HS-27A (cell line): ENCODE results near the gene CEACAM21.

Source experiments
- DNase-seq: peaks from one replicate; pipeline ENCODE4 v3.0.0-alpha.2; 2012; ENCODE audit warnings: low read depth, missing footprints

The CEACAM21 gene

DNA sequence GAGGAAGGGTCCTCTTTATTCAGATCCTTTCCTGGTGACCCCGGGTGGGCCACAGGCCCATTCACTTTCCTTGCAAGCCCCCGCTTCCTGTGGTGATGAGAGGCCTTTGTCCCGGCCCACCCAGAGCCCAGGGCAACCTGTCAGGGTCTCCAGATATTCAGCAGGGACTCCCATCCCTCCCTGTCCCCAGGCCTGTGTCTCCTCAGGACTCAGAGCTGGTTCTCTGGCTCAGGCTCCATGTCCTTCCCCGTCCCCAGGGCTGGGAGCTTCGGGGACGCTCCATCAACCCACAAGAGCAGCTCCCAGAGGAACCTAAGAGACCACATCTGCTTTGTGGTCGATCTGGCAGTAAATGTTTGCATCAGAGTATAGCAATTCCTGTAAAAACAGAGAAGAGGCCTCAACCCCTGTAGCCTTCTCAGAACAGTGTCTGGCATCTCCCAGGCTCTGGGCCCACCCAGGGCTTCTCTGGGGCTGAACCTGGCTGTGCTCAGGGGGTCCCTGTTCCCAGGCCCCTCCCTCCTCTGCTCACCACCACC lies 43.1 kb downstream of the CEACAM21 start:
- DNase-seq: no peak

DNA sequence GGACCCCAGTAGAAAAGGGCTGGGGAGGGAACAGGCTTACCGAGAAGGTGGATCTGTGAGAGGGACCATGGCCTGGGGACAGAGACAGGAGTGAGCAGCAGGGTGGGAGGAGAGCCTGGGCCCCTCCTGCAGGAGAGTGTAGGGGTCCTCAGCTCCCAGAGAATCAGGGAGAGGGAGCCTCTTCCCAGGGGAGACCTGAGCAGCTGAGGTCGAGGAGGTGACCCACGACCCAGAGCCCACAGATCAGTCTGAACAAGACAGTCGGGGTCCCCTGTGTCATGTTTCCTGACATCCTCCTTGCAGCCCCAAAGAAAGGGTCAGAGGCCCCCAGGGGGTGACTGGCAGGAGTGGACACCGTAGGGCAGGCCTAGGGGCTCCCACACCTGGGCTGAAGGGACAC lies 44.2 kb downstream of the CEACAM21 start:
- no peak for DNase-seq

DNA sequence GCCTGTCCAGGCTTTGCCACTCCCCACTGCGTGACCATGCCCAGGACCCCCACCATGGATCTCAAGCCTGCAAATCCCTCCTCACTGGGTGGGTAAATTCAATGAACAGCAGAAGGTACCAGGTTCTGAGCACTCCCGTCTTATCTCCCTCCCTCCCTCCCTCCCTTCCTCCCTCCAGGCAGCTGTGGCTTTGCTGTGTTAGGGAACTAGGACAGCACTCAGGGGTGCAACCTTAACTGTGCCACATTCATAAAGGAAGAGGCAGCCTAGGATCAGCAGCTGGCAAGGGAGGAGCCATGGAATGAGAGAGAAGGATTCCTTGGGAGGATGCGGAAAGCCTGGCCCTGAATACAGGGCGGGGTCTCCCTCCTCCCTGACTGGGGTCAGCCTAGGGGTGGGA lies 45.3 kb downstream of the CEACAM21 start:
- no peak for DNase-seq

DNA sequence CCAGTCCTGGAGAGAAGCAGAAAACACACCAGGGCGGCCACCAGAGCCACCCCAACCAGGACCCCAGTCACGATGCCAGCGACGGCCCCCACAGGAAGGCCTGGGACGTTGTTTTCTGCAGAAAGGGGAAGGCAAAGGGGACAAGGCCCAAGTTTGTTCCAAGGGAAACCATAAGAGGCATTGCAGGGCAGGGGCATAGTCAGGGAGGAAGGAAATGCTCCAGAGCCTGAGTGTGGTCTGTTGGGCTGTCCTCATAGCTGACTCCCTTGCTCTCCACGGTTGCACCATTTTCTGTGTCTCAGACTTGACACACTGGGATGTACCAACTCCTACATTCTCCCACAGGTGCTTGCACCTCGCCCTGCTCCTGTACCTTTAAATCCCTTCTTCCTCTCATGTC lies 45.7 kb downstream of the CEACAM21 start:
- no peak for DNase-seq

DNA sequence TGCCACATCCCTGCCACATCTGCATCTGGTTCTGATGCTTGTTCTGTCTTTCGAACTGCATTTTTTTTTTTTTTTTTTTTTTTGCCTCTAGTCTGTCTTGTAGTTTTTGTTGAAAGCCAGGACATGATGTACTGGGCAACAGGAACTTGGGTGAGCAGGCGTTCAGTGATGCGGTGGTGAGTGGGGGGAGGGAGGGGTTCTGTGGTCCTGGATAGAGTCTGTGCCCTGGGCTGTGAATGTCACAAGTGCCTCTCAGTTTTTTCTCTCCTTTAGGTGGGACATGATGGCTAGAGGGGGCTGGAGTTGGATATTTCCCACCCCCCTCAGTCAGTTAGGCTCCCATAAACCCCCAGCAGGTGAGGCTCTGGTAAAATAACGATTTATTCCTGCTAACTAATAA lies 47.4 kb downstream of the CEACAM21 start:
- no peak for DNase-seq

DNA sequence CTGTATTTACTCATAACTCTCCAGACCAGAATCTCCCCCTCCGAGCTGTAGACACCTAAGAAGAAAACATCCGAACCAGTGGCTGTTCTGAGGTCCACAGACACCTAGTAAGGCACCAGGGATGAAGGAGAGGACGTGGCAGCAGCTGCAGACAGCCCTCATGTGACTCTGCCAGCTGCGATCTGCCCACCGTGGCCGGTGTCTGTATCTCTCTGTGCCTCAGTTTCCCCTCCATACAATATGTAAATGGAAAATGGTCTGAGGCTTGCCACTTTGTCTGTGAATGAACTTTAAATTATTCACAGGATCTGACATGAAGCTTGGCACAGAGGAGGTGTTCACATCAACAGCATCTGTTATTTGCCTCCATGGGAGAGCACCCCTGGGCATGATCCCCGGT lies 48.5 kb downstream of the CEACAM21 start:
- DNase-seq: no peak

DNA sequence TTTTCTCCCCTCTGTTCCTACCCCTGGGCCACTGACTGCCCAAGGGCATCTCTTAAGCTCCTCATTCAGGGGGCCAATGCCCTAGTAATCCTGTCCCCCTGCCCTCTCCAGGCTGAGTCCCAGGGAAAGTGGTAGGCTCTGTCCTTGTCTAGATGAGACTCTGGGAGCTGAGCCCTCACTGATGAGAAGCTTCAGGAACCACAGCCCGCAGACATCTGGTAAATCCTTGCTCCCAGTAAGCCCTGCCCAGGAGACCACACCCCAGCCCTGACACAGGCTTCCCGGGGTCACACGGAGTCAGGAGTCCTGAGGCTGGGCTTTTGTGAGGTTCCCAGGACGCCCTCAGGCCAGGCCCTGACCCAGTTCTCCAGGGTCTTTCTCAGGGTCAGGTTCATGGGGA lies 49.0 kb downstream of the CEACAM21 start:
- DNase-seq: no peak

DNA sequence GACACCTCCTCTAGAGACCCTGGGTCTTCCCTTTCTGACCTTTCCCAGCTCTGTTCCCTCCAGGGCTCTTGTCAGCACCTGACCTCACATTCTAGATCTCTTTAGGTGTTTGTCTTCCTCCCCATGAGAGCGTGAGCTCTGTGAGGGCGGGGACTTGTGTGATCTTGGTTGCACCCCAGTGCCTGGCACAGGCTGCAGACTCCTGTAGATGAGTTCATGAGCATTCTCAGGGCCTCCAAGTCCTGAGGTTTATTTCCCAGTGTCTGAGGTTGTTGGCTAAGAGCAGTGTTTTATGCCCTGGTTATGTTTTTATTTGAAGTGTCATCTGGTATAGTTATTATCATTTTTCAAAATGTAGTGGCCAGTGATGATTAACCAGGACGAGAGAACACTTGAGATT lies 50.3 kb downstream of the CEACAM21 start:
- DNase-seq: no peak

DNA sequence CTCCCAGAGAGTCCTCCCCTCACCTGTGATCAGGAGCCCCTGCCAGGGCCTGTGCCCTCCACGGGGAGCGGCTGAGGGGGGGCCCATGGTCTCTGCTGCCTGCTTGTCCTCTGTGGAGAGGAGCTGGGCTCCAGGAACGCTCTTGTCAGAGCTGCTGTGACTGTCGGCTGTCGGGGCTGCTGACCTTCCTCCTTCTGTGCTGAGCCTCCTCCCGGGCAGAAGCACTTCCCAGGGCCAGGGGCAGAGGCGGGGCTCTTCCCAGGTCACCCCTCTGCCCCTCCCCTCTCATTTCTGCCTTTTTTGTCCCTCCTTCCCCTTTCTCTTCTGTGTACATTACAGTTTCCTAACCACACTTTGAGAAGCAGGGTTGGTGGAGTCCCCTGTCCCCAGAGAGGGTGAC lies 50.9 kb downstream of the CEACAM21 start, which contains the start of gene CEACAM4:
CEACAM4 (minus strand) TSS at position 198 of the 400 bp plus-strand sequence; CDS start at position 87, 111 bp downstream.
- DNase-seq: no peak

DNA sequence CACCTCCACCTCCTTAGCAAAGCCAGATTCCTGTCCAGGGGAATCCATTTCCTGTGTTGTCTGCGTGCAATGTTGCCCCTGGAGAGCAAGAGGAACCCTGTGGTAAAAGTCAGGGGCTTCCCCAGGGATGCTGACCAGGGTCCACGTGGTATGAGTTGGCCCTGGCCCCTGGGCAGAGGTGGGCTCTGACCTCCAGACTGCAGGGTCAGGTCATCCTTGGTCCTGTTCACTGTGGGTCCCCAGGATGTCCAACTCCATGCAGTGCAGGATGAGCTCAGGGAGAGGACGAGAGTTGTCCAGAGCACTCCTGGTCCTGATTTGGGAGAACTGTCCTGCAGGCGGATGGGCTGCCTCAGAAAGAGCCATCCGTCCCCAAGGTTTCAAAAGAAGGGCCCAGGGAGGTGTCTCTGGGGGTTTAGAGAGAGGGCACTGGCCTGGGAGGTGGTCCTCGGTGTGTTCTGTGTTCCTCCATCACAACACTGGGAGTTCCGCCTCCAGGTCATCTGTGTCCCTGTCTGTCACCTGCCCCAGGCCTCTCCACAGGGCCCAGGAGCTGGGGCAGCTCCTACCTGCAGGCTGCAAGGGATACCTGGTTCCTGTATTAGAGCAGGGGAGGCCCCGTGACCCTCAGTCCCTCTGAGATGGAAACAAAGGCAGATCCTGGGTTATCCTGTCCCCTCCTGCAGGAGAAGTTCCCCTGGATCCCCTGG lies 52.2 kb downstream of the CEACAM21 start:
- DNase-seq: no peak
